Panc1 (cell line): ENCODE results near the gene FAM222B. TPM values are rescaled to one million over a fixed set of nuclear protein-coding genes. Genes with fewer than 3 reads are reported as not detected.

Experiments used
- ATAC-seq: fragments of 200-7000 bp; cut with Tn5 transposase; 2 replicates; pipeline ENCODE4 v1.9.1; 2020; ENCODE audit warnings: mild to moderate bottlenecking, moderate library complexity
- BruUV-seq: library from RNA; stranded (reverse); fragments of 400-500 nt; replicated peaks from 2 replicates; lab custom pipeline; 2021; lab: Mats Ljungman, UMichigan
- CTCF ChIA-PET: fragments of 300-600 bp; sonication (Branson Sonifier 250); formaldehyde crosslinking; loops from one replicate; lab custom pipeline; 2022; ENCODE audit warnings: antibody characterized with exemption; lab: Charles Lee
- POLR2A ChIA-PET: fragments of 300-600 bp; sonication (Branson Sonifier 250); formaldehyde crosslinking; loops from one replicate; lab custom pipeline; 2022; ENCODE audit warnings: antibody characterized with exemption; lab: Charles Lee
- DNase-seq: peaks from one replicate; pipeline ENCODE4 v3.0.0-alpha.2; 2010; ENCODE audit warnings: low read depth, low spot score
- H3K27ac ChIP-seq: 2 replicates; pipeline ENCODE4 v1.5.1; 2011; ENCODE audit warnings: mild to moderate bottlenecking, low read length, inconsistent platforms
- H3K27me3 ChIP-seq: fragments of 200-500 bp; sonication (Bioruptor generic); 2 replicates; pipeline ENCODE4 v1.6.0; 2014; ENCODE audit warnings: low read length, inconsistent platforms; ENCODE audit not compliant: control insufficient read depth, insufficient read depth
- H3K36me3 ChIP-seq: fragments of 200-500 bp; sonication (Bioruptor generic); 2 replicates; pipeline ENCODE4 v1.5.1; 2014; ENCODE audit warnings: inconsistent platforms, mild to moderate bottlenecking, low read length, moderate library complexity; ENCODE audit not compliant: control insufficient read depth, insufficient read depth
- H3K4me1 ChIP-seq: 2 replicates; pipeline ENCODE4 v1.5.1; 2011; ENCODE audit warnings: inconsistent platforms, mild to moderate bottlenecking, low read length, moderate library complexity; ENCODE audit not compliant: control insufficient read depth, insufficient read depth
- H3K4me3 ChIP-seq, 2 experiments: 2 replicates each; pipeline ENCODE4 v1.5.1; 2011 to 2012; ENCODE audit warnings: low read depth in 2 of 2, low read length in 2 of 2, mild to moderate bottlenecking in 2 of 2, inconsistent platforms in 1 of 2, moderate library complexity in 1 of 2
- H3K9me3 ChIP-seq: fragments of 200-500 bp; sonication (Bioruptor generic); 2 replicates; pipeline ENCODE4 v1.5.1; 2014; ENCODE audit warnings: low read depth, mild to moderate bottlenecking, inconsistent platforms, low read length, moderate library complexity; ENCODE audit not compliant: control insufficient read depth, insufficient read depth
- CTCF ChIP-seq: fragments of 450-650 bp; IDR thresholded peaks from 2 replicates; pipeline ENCODE4 v1.5.1; 2017; ENCODE audit warnings: mild to moderate bottlenecking
- POLR2AphosphoS5 ChIP-seq: IDR thresholded peaks from 2 replicates; pipeline ENCODE4 v1.6.1; 2012; ENCODE audit warnings: mild to moderate bottlenecking, low read depth, low read length, moderate library complexity
- SIN3A ChIP-seq: IDR thresholded peaks from 2 replicates; pipeline ENCODE4 v1.6.1; 2012; ENCODE audit warnings: low read depth, mild to moderate bottlenecking, low read length, moderate library complexity, borderline replicate concordance; ENCODE audit not compliant: insufficient read depth
- TCF7L2 ChIP-seq: IDR thresholded peaks from 2 replicates; pipeline ENCODE4 v1.6.1; 2011; ENCODE audit warnings: mild to moderate bottlenecking, low read depth, low read length, inconsistent platforms
- in situ Hi-C: cut with HindIII; loops from 2 replicates; pipeline ENCODE4 v1.10.0; 2016; ENCODE audit warnings: low sequenced_read_pairs, low pct_unique_long_range_greater_than_20kb
- intact Hi-C: fragments of 100-400 bp; cut with micrococcal nuclease; formaldehyde crosslinking; loops from one replicate; pipeline ENCODE4 v1.10.0; 2022; ENCODE audit not compliant: unreplicated experiment
- total RNA-seq: library from RNA; stranded (reverse); gene quantifications from one replicate; pipeline ENCODE4 v1.2.1, GENCODE V29; 2021; ENCODE audit not compliant: unreplicated experiment
- TF ChIP-seq, protein P1 (sequence below), 2 experiments: IDR thresholded peaks; 2 replicates each; pipeline ENCODE4 v1.6.1; 2011 to 2012; ENCODE audit warnings: low read depth in 2 of 2, control low read depth in 1 of 2, low read length in 1 of 2, mild to moderate bottlenecking in 1 of 2, moderate library complexity in 1 of 2; ENCODE audit not compliant: insufficient read depth in 1 of 2

The FAM222B gene
- total RNA-seq, 1 experiment from 2014 or later, result 38.5 TPM

GRCh38 chr17:28855336-28855679, 12.7 kb upstream of the FAM222B start:
- intact Hi-C loops, result no loop called here
- Histone ChIP-seq H3K27me3 (no peaks in the 10 kb centered on the region), H3K27ac (peak overlapping the region; percentile 96), H3K4me3 (peak overlapping the region; percentile 74 to 91), H3K36me3 (peaks cover 6% of the 10 kb centered on the region; the same call in 1 of the 2 replicates), H3K9me3 (no peaks in the 10 kb centered on the region), H3K4me1 (peaks cover 9% of the 10 kb centered on the region)
- in situ Hi-C loops, result no loop called here
- ATAC-seq (no peak), DNase-seq (no peak)
- no TSS peak for BruUV-seq
- TF ChIP-seq CTCF (no peak), SIN3A (no peak), TCF7L2 (no peak)
- TF ChIP-seq, protein P1, sequence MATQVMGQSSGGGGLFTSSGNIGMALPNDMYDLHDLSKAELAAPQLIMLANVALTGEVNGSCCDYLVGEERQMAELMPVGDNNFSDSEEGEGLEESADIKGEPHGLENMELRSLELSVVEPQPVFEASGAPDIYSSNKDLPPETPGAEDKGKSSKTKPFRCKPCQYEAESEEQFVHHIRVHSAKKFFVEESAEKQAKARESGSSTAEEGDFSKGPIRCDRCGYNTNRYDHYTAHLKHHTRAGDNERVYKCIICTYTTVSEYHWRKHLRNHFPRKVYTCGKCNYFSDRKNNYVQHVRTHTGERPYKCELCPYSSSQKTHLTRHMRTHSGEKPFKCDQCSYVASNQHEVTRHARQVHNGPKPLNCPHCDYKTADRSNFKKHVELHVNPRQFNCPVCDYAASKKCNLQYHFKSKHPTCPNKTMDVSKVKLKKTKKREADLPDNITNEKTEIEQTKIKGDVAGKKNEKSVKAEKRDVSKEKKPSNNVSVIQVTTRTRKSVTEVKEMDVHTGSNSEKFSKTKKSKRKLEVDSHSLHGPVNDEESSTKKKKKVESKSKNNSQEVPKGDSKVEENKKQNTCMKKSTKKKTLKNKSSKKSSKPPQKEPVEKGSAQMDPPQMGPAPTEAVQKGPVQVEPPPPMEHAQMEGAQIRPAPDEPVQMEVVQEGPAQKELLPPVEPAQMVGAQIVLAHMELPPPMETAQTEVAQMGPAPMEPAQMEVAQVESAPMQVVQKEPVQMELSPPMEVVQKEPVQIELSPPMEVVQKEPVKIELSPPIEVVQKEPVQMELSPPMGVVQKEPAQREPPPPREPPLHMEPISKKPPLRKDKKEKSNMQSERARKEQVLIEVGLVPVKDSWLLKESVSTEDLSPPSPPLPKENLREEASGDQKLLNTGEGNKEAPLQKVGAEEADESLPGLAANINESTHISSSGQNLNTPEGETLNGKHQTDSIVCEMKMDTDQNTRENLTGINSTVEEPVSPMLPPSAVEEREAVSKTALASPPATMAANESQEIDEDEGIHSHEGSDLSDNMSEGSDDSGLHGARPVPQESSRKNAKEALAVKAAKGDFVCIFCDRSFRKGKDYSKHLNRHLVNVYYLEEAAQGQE (IDR thresholded peaks at IDR 0.05; ENCODE audit: insufficient read depth in 1 of 2, low read depth in 2 of 2, low read length in 1 of 2), result no peak
- CTCF ChIA-PET, result no interaction called here
- POLR2A ChIA-PET, result interaction anchor here (0.7 kb wide), 1 partner anchor 14 kb away, joined by 7 read pairs; no protein-coding TSS in a partner anchor

DNA sequence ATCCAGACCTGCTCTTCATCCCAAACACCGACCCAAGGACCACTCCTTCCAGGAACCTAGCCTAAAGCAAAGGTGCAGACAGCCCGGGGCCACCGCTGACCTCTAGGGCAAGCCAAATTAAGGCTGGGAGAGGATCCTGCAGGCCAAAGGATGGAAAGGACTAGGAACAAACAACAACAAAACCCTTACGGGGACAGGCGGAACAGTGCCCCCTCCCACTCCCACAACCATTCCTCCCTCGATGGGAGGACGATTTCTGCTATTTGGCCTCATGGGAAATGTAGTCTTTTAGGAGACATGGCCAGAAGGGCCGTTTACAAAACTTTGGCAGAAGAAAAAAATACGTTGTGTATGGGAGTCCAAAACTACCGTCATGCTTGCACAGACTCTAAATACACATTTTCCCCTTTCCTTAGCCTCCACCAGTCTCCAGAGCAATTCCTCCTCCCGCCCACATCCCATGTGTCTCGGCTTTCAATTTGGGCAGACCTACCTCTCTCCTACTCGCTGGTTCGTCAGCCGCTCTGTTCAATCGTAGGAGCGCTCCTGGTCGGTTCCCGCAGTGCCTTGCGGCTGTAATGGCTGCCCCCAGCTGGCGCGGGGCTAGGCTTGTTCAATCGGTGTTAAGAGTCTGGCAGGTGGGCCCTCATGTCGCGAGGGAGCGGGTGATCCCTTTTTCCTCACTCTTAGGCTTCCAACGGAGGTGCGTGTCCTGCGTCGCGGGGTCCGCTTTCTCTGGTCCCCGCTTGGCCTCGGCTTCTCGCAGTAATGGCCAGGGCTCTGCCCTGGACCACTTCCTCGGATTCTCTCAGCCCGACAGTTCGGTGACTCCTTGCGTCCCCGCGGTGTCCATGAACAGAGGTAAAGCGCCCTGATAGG, 12.1 kb upstream of the FAM222B start, which contains the start of gene ERAL1:
Gene ERAL1 (plus strand): TSS at position 560 of the 879 bp plus-strand sequence. CDS start 19 bp downstream, at position 579.
- Histone ChIP-seq H3K27ac (peak within 1 kb of the TSS; percentile 96), H3K27me3 (no peaks in the 10 kb centered on the region), H3K4me3 (peak within 1 kb of the TSS; percentile 74 to 91), H3K36me3 (peaks cover 6% of the 10 kb centered on the region; the same call in 1 of the 2 replicates), H3K4me1 (peaks cover 9% of the 10 kb centered on the region), H3K9me3 (no peaks in the 10 kb centered on the region)
- ChIA-PET POLR2A (interaction anchor here (0.5 kb wide), 1 partner anchor 109 kb away, joined by 3 read pairs; no protein-coding TSS in a partner anchor), CTCF (no interaction called here)
- no TSS peak for BruUV-seq
- DNase-seq (peak; percentile 69), ATAC-seq (peak; percentile 100)
- no peak for TF ChIP-seq CTCF
- peak; percentile 94; the same call in 1 of the 2 replicates for TF ChIP-seq SIN3A
- TF ChIP-seq TCF7L2, result no peak
- TF ChIP-seq, protein P1 (IDR thresholded peaks at IDR 0.05; ENCODE audit: insufficient read depth in 1 of 2, low read depth in 2 of 2, low read length in 1 of 2), result peak; percentile 24 to 68; a peak in 1 of 4 replicates
- TF ChIP-seq POLR2AphosphoS5, result peak; percentile 92
- intact Hi-C loops, result no loop called here
- in situ Hi-C loops, result no loop called here
